Breast epithelium (tissue), 3 donors: ENCODE results near the gene SLC5A2.

ENCODE experiments used
- POLR2A ChIP-seq: fragments of 450-650 bp; IDR thresholded peaks from one replicate; pipeline ENCODE4 v1.6.1; 2016; ENCODE audit warnings: antibody characterized with exemption, mild to moderate bottlenecking, moderate library complexity
- POLR2AphosphoS5 ChIP-seq, 3 donors: sonication (generic); formaldehyde crosslinking; IDR thresholded peaks; one replicate each; pipeline ENCODE4 v1.6.1; 2017; ENCODE audit warnings: antibody characterized with exemption in 3 of 3
- TF ChIP-seq, protein P1 (sequence below), 3 donors: fragments of 450-650 bp; IDR thresholded peaks; one replicate each; pipeline ENCODE4 v1.5.1; 2016 to 2017; ENCODE audit warnings: antibody characterized with exemption in 3 of 3, mild to moderate bottlenecking in 3 of 3, moderate library complexity in 3 of 3

DNA sequence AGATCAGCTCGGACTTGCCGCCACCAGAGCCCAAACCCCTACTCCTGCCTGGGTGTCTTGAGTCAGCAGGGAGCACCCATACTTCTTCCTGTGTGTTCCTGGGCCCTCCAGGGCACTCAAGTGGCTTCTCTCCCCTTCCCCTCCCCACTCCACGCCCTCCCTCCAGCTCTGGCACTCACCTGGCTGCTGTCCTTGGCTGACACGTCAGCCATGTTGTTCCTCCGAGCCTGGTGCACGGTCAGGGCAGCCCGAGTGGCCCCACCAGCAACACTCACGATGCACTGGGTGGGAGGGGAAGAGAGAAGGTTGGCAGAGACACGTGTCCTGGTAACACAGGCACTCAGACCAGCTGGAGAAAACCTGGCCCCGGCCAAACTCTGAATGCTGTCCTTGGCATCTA, 13.7 kb downstream of the SLC5A2 start:
- TF ChIP-seq, protein P1, sequence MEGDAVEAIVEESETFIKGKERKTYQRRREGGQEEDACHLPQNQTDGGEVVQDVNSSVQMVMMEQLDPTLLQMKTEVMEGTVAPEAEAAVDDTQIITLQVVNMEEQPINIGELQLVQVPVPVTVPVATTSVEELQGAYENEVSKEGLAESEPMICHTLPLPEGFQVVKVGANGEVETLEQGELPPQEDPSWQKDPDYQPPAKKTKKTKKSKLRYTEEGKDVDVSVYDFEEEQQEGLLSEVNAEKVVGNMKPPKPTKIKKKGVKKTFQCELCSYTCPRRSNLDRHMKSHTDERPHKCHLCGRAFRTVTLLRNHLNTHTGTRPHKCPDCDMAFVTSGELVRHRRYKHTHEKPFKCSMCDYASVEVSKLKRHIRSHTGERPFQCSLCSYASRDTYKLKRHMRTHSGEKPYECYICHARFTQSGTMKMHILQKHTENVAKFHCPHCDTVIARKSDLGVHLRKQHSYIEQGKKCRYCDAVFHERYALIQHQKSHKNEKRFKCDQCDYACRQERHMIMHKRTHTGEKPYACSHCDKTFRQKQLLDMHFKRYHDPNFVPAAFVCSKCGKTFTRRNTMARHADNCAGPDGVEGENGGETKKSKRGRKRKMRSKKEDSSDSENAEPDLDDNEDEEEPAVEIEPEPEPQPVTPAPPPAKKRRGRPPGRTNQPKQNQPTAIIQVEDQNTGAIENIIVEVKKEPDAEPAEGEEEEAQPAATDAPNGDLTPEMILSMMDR (IDR thresholded peaks at IDR 0.05) = no peak
- TF ChIP-seq POLR2A = no peak
- no peak for TF ChIP-seq POLR2AphosphoS5 (IDR thresholded peaks at IDR 0.05)
